ENCODE data around the gene PITX3.

The PITX3 gene

GRCh38 chr10:102274062-102274461 lies 32.8 kb upstream of the PITX3 start:
- no peak overlapping the region for H3K4me3 ChIP-seq (ENCODE audit: low read depth, low read length)
- no peak for DNase-seq (ENCODE audit: low read depth)
- TF ChIP-seq CTCF (IDR thresholded peaks at IDR 0.05; ENCODE audit: low read depth, low read length, missing control alignments) = no peak

GRCh38 chr10:102269017-102269416 lies 27.7 kb upstream of the PITX3 start:
- H3K4me3 ChIP-seq (ENCODE audit: low read depth, low read length) = no peak overlapping the region
- DNase-seq (ENCODE audit: low read depth) = no peak
- no peak for TF ChIP-seq CTCF (IDR thresholded peaks at IDR 0.05; ENCODE audit: low read depth, low read length, missing control alignments)

- no peak for DNase-seq (ENCODE audit: low read depth)
- no peak overlapping the region for H3K4me3 ChIP-seq (ENCODE audit: low read depth, low read length)
- TF ChIP-seq CTCF (IDR thresholded peaks at IDR 0.05; ENCODE audit: low read depth, low read length, missing control alignments) = no peak
Measured at GRCh38 chr10:102268375-102268888, 27.1 kb upstream of the PITX3 start.

GRCh38 chr10:102267748-102268147 lies 26.4 kb upstream of the PITX3 start:
- H3K4me3 ChIP-seq (ENCODE audit: low read depth, low read length) = no peak overlapping the region
- no peak for DNase-seq (ENCODE audit: low read depth)

GRCh38 chr10:102266670-102267069 lies 25.4 kb upstream of the PITX3 start:
- H3K4me3 ChIP-seq (ENCODE audit: low read depth, low read length) = no peak overlapping the region
- no peak for TF ChIP-seq CTCF (IDR thresholded peaks at IDR 0.05; ENCODE audit: low read depth, low read length, missing control alignments)

More at GRCh38 chr10:102267748-102268147, 26.4 kb upstream of the PITX3 start:
- TF ChIP-seq CTCF (IDR thresholded peaks at IDR 0.05; ENCODE audit: low read depth, low read length, missing control alignments) = no peak

GRCh38 chr10:102264371-102264770 lies 23.1 kb upstream of the PITX3 start:
- DNase-seq (ENCODE audit: low read depth) = no peak
- TF ChIP-seq CTCF (IDR thresholded peaks at IDR 0.05; ENCODE audit: low read depth, low read length, missing control alignments) = no peak
- H3K4me3 ChIP-seq (ENCODE audit: low read depth, low read length) = no peak overlapping the region

More at GRCh38 chr10:102266670-102267069, 25.4 kb upstream of the PITX3 start:
- DNase-seq (ENCODE audit: low read depth) = no peak

GRCh38 chr10:102262744-102263370 lies 21.5 kb upstream of the PITX3 start:
- no peak for TF ChIP-seq CTCF (IDR thresholded peaks at IDR 0.05; ENCODE audit: low read depth, low read length, missing control alignments)
- H3K4me3 ChIP-seq (ENCODE audit: low read depth, low read length) = no peak overlapping the region
- no peak for DNase-seq (ENCODE audit: low read depth)

All from GM12864 (cell line).